H9 (cell line): Measurements from ENCODE around the gene TACC2. TPM values are rescaled to one million over a fixed set of nuclear protein-coding genes. Genes with fewer than 3 reads are reported as not detected.

ENCODE experiments used
- DNase-seq: peaks from one replicate; pipeline ENCODE4 v3.0.0-alpha.2; 2017
- H2AFZ ChIP-seq: one replicate; pipeline ENCODE4 v1.6.1; 2013; ENCODE audit warnings: mild to moderate bottlenecking, low read length, control low read depth, moderate library complexity
- H2AK5ac ChIP-seq: 2 replicates; pipeline ENCODE4 v1.6.1; 2013; ENCODE audit warnings: low read length, control low read depth, mixed read lengths; ENCODE audit not compliant: insufficient read length
- H2BK120ac ChIP-seq: one replicate; pipeline ENCODE4 v1.6.1; 2013; ENCODE audit warnings: low read depth, mild to moderate bottlenecking, low read length, control low read depth, inconsistent platforms; ENCODE audit not compliant: poor library complexity, severe bottlenecking
- H2BK12ac ChIP-seq: 2 replicates; pipeline ENCODE4 v1.6.1; 2013; ENCODE audit warnings: low read length, control low read depth, mixed read lengths, low read depth; ENCODE audit not compliant: insufficient read length
- H2BK15ac ChIP-seq: 2 replicates; pipeline ENCODE4 v1.6.1; 2013; ENCODE audit warnings: low read depth, low read length, control low read depth
- H2BK20ac ChIP-seq: one replicate; pipeline ENCODE4 v1.6.1; 2013; ENCODE audit warnings: low read depth, mild to moderate bottlenecking, low read length, control low read depth, inconsistent platforms; ENCODE audit not compliant: poor library complexity, severe bottlenecking
- H2BK5ac ChIP-seq: 2 replicates; pipeline ENCODE4 v1.6.1; 2013; ENCODE audit warnings: low read length, control low read depth, mixed read lengths; ENCODE audit not compliant: insufficient read length
- H3K14ac ChIP-seq: 2 replicates; pipeline ENCODE4 v1.6.1; 2013; ENCODE audit warnings: low read length, control low read depth; ENCODE audit not compliant: insufficient read depth
- H3K18ac ChIP-seq: 2 replicates; pipeline ENCODE4 v1.6.1; 2013; ENCODE audit warnings: low read depth, mild to moderate bottlenecking, mixed read lengths, low read length, control low read depth; ENCODE audit not compliant: insufficient read length
- H3K23ac ChIP-seq: 2 replicates; pipeline ENCODE4 v1.6.1; 2013; ENCODE audit warnings: low read length, control low read depth, mixed read lengths, low read depth; ENCODE audit not compliant: insufficient read length
- H3K23me2 ChIP-seq: 2 replicates; pipeline ENCODE4 v1.6.1; 2013; ENCODE audit warnings: low read depth, mild to moderate bottlenecking, mixed read lengths, low read length, control low read depth; ENCODE audit not compliant: insufficient read length, poor library complexity, severe bottlenecking
- H3K27ac ChIP-seq: 2 replicates; pipeline ENCODE4 v1.5.1; 2013; ENCODE audit warnings: low read length, control low read depth, mixed read lengths, low read depth; ENCODE audit not compliant: insufficient read length
- H3K27me3 ChIP-seq: 2 replicates; pipeline ENCODE4 v1.6.1; 2013; ENCODE audit warnings: low read length, control low read depth, inconsistent platforms; ENCODE audit not compliant: insufficient read depth
- H3K4ac ChIP-seq: 2 replicates; pipeline ENCODE4 v1.6.1; 2013; ENCODE audit warnings: low read depth, mild to moderate bottlenecking, control low read depth, inconsistent platforms, low read length, moderate library complexity
- H3K4me1 ChIP-seq: 2 replicates; pipeline ENCODE4 v1.6.1; 2013; ENCODE audit warnings: low read length, control low read depth, inconsistent platforms; ENCODE audit not compliant: insufficient read depth
- H3K4me2 ChIP-seq: 2 replicates; pipeline ENCODE4 v1.6.1; 2013; ENCODE audit warnings: low read length, control low read depth, mixed read lengths; ENCODE audit not compliant: insufficient read length, insufficient read depth
- H3K56ac ChIP-seq: 2 replicates; pipeline ENCODE4 v1.6.1; 2013; ENCODE audit warnings: low read depth, mild to moderate bottlenecking, mixed read lengths, low read length, control low read depth; ENCODE audit not compliant: insufficient read length
- H3K79me1 ChIP-seq: 2 replicates; pipeline ENCODE4 v1.6.1; 2013; ENCODE audit warnings: low read depth, mild to moderate bottlenecking, moderate library complexity, low read length, control low read depth, inconsistent platforms; ENCODE audit not compliant: insufficient read depth, poor library complexity, severe bottlenecking
- H3K79me2 ChIP-seq: 2 replicates; pipeline ENCODE4 v1.6.1; 2013; ENCODE audit warnings: low read length, control low read depth, inconsistent platforms; ENCODE audit not compliant: insufficient read depth
- H3K9ac ChIP-seq: 2 replicates; pipeline ENCODE4 v1.6.1; 2013; ENCODE audit warnings: low read length, control low read depth, mixed read lengths; ENCODE audit not compliant: insufficient read length; ENCODE audit errors: extremely low read depth
- H3K9me3 ChIP-seq: one replicate; pipeline ENCODE4 v1.6.1; 2013; ENCODE audit warnings: low read depth, low read length, inconsistent platforms; ENCODE audit not compliant: control insufficient read depth
- H3T11ph ChIP-seq: one replicate; pipeline ENCODE4 v1.6.1; 2013; ENCODE audit warnings: mild to moderate bottlenecking, low read length, control low read depth, inconsistent platforms
- H4K20me1 ChIP-seq: one replicate; pipeline ENCODE4 v1.6.1; 2013; ENCODE audit not compliant: control insufficient read depth, insufficient read length, insufficient read depth
- H4K5ac ChIP-seq: 2 replicates; pipeline ENCODE4 v1.6.1; 2013; ENCODE audit warnings: low read depth, mild to moderate bottlenecking, mixed read lengths, low read length, control low read depth; ENCODE audit not compliant: insufficient read length
- H4K8ac ChIP-seq: replicated peaks from 2 replicates; pipeline ENCODE4 v1.6.1; 2013; ENCODE audit warnings: low read length, control low read depth, mixed read lengths, low read depth; ENCODE audit not compliant: insufficient read length
- H4K91ac ChIP-seq: 2 replicates; pipeline ENCODE4 v1.6.1; 2013; ENCODE audit warnings: low read depth, mild to moderate bottlenecking, moderate library complexity, mixed read lengths, low read length, control low read depth; ENCODE audit not compliant: insufficient read length
- H3K27ac Mint-ChIP-seq, 3 experiments: 2 replicates in 2 of 3; 3 replicates in 1 of 3; pipeline ENCODE4 v1.8.0; 2020 to 2021; ENCODE audit warnings: mixed read lengths in 3 of 3, mild to moderate bottlenecking in 1 of 3, moderate library complexity in 1 of 3
- H3K27me3 Mint-ChIP-seq: 2 replicates; pipeline ENCODE4 v1.8.0; 2021; ENCODE audit warnings: low read depth, mild to moderate bottlenecking, moderate library complexity, mixed read lengths
- H3K36me3 Mint-ChIP-seq, 3 experiments: 2 replicates in 2 of 3; 3 replicates in 1 of 3; pipeline ENCODE4 v1.8.0; 2020 to 2021; ENCODE audit warnings: low read depth in 3 of 3, mixed read lengths in 3 of 3; ENCODE audit not compliant: insufficient read depth in 1 of 3
- H3K4me1 Mint-ChIP-seq, 2 experiments: 2 replicates each; pipeline ENCODE4 v1.8.0; 2020; ENCODE audit warnings: mixed read lengths in 2 of 2
- H3K4me3 Mint-ChIP-seq, 2 experiments: 2 replicates in 1 of 2; 3 replicates in 1 of 2; pipeline ENCODE4 v1.8.0; 2020 to 2021; ENCODE audit warnings: mild to moderate bottlenecking in 2 of 2, mixed read lengths in 2 of 2, moderate library complexity in 1 of 2
- H3K9me3 Mint-ChIP-seq, 2 experiments: 2 replicates in 1 of 2; 3 replicates in 1 of 2; pipeline ENCODE4 v1.8.0; 2020; ENCODE audit warnings: mild to moderate bottlenecking in 2 of 2, mixed read lengths in 2 of 2, moderate library complexity in 1 of 2
- WGBS: extraction: QIAGEN DNeasy Blood & Tissue Kit; methylation state at CpG from one replicate; pipeline ENCODE4 v1.1.7; 2013; ENCODE audit warnings: missing lambda C conversion rate, low lambda C conversion rate, mixed read lengths; ENCODE audit not compliant: insufficient read length; ENCODE audit errors: extremely low coverage; 5-methylcytosine and 5-hydroxymethylcytosine counted together
- total RNA-seq: library from RNA; stranded (reverse); gene quantifications from 2 replicates; pipeline ENCODE4 v1.2.1, GENCODE V29; 2021
- TF ChIP-seq, protein P1 (sequence below): fragments of 200-600 bp; sonication (generic); conservative IDR thresholded peaks from 3 replicates; pipeline ENCODE4 v1.8.0; 2021; ENCODE audit warnings: antibody characterized with exemption, mild to moderate bottlenecking

The TACC2 gene
- total RNA-seq, 1 experiment from 2014 or later = 58.1 TPM

DNA sequence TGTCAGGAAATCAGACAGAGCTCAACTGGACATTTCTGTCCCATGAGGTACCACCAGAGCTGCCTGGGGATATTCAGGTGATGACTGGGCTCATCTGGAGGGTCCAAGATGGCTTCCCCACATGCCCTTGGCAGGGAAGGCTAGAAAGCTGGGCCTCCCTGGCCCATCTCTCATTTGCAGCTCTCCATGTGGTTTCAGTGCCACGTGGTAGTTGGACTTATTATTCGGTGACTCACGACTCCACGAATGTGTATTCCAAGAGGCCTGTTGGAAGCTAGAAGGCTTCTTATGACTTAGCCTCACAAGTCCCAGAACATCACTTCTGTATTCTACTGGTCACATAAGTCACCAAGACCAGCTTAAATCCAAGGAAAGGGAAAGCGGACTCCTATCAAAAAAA lies 36.7 kb upstream of the TACC2 start:
- no CpG with 5 or more reads among the region's 5 CpGs for WGBS

More for the DNA sequence above, 36.7 kb upstream of the TACC2 start:
- no peak overlapping the region for H2BK12ac ChIP-seq
- no peak overlapping the region for H4K91ac ChIP-seq
- H2AK5ac ChIP-seq = no peak overlapping the region
- H3K4ac ChIP-seq = no peak overlapping the region
- no peaks in the 10 kb centered on the region for H3K79me2 ChIP-seq
- H4K20me1 ChIP-seq = no peaks in the 10 kb centered on the region
- H3K18ac ChIP-seq = no peak overlapping the region
- H3K9me3 ChIP-seq = no peaks in the 10 kb centered on the region
- peaks cover 8 to 25% (median 24%) of the 10 kb centered on the region in 3 experiments; a peak in 6 of 7 replicates for H3K36me3 Mint-ChIP-seq
- H2AFZ ChIP-seq = no peak overlapping the region
- peaks cover 10 to 11% of the 10 kb centered on the region in 2 experiments for H3K4me1 Mint-ChIP-seq
- no peak overlapping the region for H2BK5ac ChIP-seq
- TF ChIP-seq, protein P1, sequence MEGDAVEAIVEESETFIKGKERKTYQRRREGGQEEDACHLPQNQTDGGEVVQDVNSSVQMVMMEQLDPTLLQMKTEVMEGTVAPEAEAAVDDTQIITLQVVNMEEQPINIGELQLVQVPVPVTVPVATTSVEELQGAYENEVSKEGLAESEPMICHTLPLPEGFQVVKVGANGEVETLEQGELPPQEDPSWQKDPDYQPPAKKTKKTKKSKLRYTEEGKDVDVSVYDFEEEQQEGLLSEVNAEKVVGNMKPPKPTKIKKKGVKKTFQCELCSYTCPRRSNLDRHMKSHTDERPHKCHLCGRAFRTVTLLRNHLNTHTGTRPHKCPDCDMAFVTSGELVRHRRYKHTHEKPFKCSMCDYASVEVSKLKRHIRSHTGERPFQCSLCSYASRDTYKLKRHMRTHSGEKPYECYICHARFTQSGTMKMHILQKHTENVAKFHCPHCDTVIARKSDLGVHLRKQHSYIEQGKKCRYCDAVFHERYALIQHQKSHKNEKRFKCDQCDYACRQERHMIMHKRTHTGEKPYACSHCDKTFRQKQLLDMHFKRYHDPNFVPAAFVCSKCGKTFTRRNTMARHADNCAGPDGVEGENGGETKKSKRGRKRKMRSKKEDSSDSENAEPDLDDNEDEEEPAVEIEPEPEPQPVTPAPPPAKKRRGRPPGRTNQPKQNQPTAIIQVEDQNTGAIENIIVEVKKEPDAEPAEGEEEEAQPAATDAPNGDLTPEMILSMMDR = no peak
- H3K27ac ChIP-seq = no peak overlapping the region
- H3K14ac ChIP-seq = no peak overlapping the region
- no peaks in the 10 kb centered on the region for H3K4me1 ChIP-seq
- H3K56ac ChIP-seq = no peak overlapping the region
- no peak overlapping the region for H2BK20ac ChIP-seq
- H3K4me2 ChIP-seq = no peak overlapping the region
- no peaks in the 10 kb centered on the region for H3K79me1 ChIP-seq
- H3K4me3 Mint-ChIP-seq = no peak overlapping the region
- no peaks in the 10 kb centered on the region for H3K27me3 ChIP-seq
- no peak overlapping the region for H3K9ac ChIP-seq
- no peaks in the 10 kb centered on the region for H3K9me3 Mint-ChIP-seq
- no peak overlapping the region for H3K23ac ChIP-seq
- H3T11ph ChIP-seq = no peak overlapping the region
- H3K27ac Mint-ChIP-seq = no peak overlapping the region
- DNase-seq = no peak
- H4K5ac ChIP-seq = no peak overlapping the region
- H4K8ac ChIP-seq = no peak overlapping the region
- no peak overlapping the region for H2BK120ac ChIP-seq
- H3K23me2 ChIP-seq = no peaks in the 10 kb centered on the region
- no peaks in the 10 kb centered on the region for H3K27me3 Mint-ChIP-seq
- no peak overlapping the region for H2BK15ac ChIP-seq
